ENCODE results near the gene CEP57L1. TPM values are rescaled to one million over a fixed set of nuclear protein-coding genes. Genes with fewer than 3 reads are reported as not detected.
"Not testable (repeated sequence)": the region's sequence is repeated elsewhere in the genome, so short reads cannot be mapped to it uniquely, and the experiment has no call there.

The CEP57L1 gene
- total RNA-seq, 1 donor from 2014 or later: 11.5 TPM

GRCh38 chr6:109105681-109106080, 10.4 kb downstream of the CEP57L1 start:
- no peak for DNase-seq (ENCODE audit: low spot score)

- DNase-seq (ENCODE audit: low spot score): not testable (repeated sequence)
These were observed 14.4 kb downstream of the CEP57L1 start for GRCh38 chr6:109109663-109110062.

GRCh38 chr6:109112663-109113062, 17.4 kb downstream of the CEP57L1 start:
- not testable (repeated sequence) for DNase-seq (ENCODE audit: low spot score)

GRCh38 chr6:109117346-109118035, 22.2 kb downstream of the CEP57L1 start:
- no peak for DNase-seq (ENCODE audit: low spot score)

GRCh38 chr6:109118337-109118736, 23.0 kb downstream of the CEP57L1 start:
- DNase-seq (ENCODE audit: low spot score): no peak

- no peak for DNase-seq (ENCODE audit: low spot score)
These were observed 23.6 kb downstream of the CEP57L1 start for GRCh38 chr6:109118871-109119354.

GRCh38 chr6:109121411-109121810, 26.1 kb downstream of the CEP57L1 start:
- no peak for DNase-seq (ENCODE audit: low spot score)

- DNase-seq (ENCODE audit: low spot score): no peak
These were observed 28.9 kb downstream of the CEP57L1 start for GRCh38 chr6:109124219-109124618.

- no peak for DNase-seq (ENCODE audit: low spot score)
These were observed 30.2 kb downstream of the CEP57L1 start for GRCh38 chr6:109125504-109125903.

- DNase-seq (ENCODE audit: low spot score): no peak
These were observed 34.8 kb downstream of the CEP57L1 start for GRCh38 chr6:109130065-109130464.

- not testable (repeated sequence) for DNase-seq (ENCODE audit: low spot score)
These were observed 40.3 kb downstream of the CEP57L1 start for GRCh38 chr6:109135600-109135999.

GRCh38 chr6:109136039-109136438, 40.7 kb downstream of the CEP57L1 start:
- DNase-seq (ENCODE audit: low spot score): not testable (repeated sequence)

GRCh38 chr6:109136530-109136929, 41.2 kb downstream of the CEP57L1 start:
- not testable (repeated sequence) for DNase-seq (ENCODE audit: low spot score)

GRCh38 chr6:109139109-109139508, 43.8 kb downstream of the CEP57L1 start:
- no peak for DNase-seq (ENCODE audit: low spot score)

GRCh38 chr6:109142067-109142466, 46.8 kb downstream of the CEP57L1 start:
- DNase-seq (ENCODE audit: low spot score): not testable (repeated sequence)

- no peak for DNase-seq (ENCODE audit: low spot score)
These were observed 47.9 kb downstream of the CEP57L1 start for GRCh38 chr6:109143191-109143590.

- not testable (repeated sequence) for DNase-seq (ENCODE audit: low spot score)
These were observed 52.9 kb downstream of the CEP57L1 start for GRCh38 chr6:109148251-109148650.

- not testable (repeated sequence) for DNase-seq (ENCODE audit: low spot score)
These were observed 53.4 kb downstream of the CEP57L1 start for GRCh38 chr6:109148716-109149115.

GRCh38 chr6:109153752-109154151, 58.4 kb downstream of the CEP57L1 start:
- no peak for DNase-seq (ENCODE audit: low spot score)

- DNase-seq (ENCODE audit: low spot score): no peak
These were observed 69.0 kb downstream of the CEP57L1 start for GRCh38 chr6:109164331-109164730.

GRCh38 chr6:109165392-109165974, 70.2 kb downstream of the CEP57L1 start:
- DNase-seq (ENCODE audit: low spot score): no peak

- DNase-seq (ENCODE audit: low spot score): no peak
These were observed 71.4 kb downstream of the CEP57L1 start for GRCh38 chr6:109166673-109167072.

- DNase-seq (ENCODE audit: low spot score): no peak
These were observed 72.3 kb downstream of the CEP57L1 start for GRCh38 chr6:109167562-109167961.

Measured in ureter (tissue), 1 donor.